Fibroblast of skin of left quadriceps (primary cell): ENCODE measurements around the gene SF3B2.

ENCODE experiments used
- DNase-seq, 2 experiments: peaks; one replicate each; pipeline ENCODE4 v3.0.0-alpha.2; 2013; ENCODE audit warnings: low read depth in 2 of 2

SF3B2 gene

DNA sequence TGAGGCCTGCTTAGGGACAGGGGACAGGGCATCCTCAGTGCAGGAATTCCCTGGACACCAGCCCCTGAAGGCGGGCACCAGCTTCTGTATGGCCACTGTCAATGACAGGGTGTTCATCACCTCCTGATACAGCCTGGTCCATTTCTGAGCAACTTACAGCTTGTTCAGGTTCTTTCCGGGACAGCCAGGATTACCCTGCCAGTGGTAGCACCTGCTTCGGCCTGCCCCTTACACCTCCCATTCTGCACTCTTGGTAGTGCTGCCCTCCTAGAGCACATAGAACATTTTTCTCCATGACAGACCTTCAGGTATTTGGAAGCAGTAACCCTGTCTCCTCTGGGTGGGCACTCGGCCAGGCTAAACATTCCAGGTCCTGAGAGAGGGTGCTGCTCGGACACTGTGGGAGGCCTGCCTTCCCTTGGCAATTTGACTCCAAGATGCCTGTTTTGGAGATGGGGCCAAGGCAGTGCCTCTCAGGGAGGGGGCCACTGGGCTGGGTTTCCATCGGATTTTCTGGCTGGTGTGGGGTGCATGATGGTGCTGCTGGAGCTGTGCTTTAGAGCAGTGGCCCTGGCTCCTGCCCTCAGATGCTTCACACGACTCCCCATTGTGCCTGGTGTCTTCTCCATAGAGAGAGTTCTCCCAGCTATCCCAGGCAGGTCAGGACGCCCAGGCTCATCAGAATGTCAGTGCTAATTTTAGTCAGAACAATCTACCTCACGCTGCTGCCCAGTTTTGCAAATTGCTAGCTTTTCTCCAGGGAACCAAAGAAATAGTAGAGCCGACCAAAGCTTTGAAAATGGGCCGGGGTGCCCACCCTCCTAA is 4.4 kb upstream of the SF3B2 start:
- DNase-seq, result no peak

DNA sequence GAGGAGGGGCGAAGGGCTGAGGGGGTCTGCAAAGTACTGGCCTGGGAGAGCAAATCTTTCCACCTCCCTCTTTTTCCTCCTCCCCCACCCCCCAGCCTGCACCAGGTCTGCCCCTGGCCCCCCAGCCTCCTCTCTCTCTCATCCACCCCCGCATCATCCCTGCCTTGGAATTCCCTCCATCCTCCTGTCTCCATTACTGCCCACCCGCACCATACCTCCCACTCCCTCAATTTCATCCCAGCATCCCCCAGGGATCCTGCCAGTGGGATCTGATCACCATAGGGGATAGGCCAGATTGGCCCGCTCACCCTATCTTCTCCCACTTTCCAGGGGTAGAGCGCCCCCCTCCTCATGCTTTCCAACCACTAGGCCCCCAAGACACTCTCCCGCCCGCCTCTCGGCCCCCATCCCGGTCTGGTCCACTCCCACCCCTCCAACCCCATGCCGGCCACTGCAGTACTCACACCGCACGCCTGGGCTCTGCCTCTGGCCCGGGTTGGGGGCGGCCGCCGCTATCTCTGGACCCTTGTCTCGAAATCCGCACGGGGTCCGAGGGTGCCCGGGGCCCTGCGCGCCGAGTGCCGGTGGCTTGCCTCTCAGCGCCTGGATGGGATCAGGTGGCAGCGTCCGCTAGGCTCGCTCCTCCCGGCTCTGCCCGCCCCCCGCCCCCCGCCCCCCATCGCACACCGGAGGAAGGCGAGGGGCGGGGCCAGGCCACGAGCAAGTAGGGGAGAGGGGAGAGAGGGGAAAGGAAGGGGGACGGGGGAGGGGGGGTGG is 3.4 kb upstream of the SF3B2 start, which contains the start of gene GAL3ST3:
GAL3ST3 (minus strand) TSS at position 615 of the 777 bp plus-strand sequence. CDS start 3,746 bp downstream, outside the sequence.
- DNase-seq, result no peak

DNA sequence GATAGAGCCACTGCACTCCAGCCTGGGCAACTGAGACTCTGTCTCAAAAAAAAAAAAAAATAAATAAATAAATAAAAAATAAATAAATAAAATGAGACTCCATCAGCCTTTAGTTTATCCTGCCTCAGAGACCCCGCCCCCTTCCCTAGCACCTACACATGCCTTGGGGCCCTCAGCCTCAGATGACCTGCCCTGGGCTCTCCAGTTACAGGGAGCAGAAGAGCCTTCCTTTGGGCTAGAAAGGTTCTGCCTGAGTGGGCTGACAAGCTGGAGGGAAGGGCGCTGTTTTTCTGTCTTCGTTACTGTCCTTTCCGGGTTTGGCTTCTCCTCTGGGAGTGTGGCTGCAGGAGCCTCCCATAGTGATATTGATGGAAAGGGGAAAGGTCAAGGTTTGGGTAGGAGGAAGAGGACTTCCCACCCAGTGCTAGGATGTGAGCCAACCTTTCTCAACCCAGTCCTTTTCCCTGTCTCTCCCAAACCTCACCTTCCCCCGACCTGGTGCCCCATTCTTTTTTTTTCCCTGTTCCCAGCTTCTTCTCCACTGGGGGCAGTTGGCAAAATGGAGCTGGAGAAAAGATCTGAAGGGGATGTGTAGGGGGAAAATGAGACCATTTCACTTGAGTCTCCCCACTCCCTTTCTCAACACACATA is 1.5 kb upstream of the SF3B2 start:
- no peak for DNase-seq

DNA sequence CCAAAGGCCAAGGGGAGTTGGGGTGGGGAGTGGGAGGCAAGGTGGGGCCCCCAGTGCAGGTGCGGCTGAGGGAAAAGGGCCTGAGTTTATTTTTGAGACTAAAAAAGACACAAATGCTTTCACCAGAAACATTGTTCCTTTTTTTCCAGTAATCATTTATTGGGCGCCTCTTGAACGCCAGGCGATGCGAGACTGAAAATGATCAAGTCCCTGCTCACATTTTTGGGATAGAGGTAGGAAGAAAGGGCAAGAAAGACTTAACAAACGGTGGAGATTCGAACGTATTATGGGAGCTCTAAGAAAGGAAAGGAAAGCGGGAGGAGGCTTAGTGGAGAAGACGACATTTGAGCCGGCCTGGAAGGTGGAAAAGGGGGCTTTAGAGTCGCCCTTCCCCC is 796 bp upstream of the SF3B2 start:
- DNase-seq, result no peak

DNA sequence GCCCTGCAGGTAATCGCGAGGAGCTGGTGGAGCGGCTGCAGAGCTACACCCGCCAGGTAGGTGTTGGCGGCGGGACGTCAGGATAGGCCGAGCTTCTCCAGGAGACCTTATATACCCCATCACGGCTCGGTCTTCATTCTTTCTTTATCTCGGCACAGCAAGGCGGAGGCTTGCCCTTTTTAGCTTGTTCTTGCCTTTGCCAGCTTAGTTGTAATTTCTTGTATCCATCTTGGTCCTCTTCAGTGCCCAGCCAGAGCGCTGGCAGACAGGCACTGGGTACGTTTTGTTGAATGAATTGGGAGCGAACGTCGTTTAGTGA is 459 bp downstream of the SF3B2 start:
- no peak for DNase-seq

DNA sequence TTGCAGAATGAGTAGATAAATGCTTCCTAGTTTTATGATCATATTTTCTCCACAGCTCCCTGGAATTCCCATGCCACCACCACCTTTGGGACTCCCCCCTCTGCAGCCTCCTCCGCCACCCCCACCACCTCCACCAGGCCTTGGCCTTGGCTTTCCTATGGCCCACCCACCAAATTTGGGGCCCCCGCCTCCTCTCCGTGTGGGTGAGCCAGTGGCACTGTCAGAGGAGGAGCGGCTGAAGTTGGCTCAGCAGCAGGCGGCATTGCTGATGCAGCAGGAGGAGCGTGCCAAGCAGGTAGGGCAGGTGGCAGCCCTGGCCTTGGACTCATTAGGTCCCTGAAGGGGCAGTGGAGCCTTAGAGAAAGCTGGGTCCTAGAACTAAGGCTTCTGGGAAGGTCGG is 2.9 kb downstream of the SF3B2 start:
- DNase-seq, result no peak

DNA sequence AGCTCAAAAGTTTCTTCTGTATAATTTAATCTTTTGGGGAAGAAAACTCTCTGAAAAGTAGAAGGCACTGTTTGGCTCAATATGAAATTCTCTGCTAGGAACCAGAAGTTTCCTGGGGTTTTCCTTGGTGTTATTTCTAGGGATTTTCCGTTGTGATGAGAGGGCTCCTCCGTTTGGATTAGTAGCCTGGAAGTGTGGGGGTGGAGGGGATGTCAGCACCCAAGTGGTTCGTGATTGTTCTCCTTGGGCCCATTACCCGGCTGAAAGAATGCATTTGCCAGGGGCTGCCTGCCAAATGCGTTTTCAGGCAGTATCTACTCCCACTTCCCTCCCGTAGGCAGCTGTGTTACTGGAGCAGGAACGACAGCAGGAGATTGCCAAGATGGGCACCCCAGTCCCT is 4.3 kb downstream of the SF3B2 start:
- no peak for DNase-seq

DNA sequence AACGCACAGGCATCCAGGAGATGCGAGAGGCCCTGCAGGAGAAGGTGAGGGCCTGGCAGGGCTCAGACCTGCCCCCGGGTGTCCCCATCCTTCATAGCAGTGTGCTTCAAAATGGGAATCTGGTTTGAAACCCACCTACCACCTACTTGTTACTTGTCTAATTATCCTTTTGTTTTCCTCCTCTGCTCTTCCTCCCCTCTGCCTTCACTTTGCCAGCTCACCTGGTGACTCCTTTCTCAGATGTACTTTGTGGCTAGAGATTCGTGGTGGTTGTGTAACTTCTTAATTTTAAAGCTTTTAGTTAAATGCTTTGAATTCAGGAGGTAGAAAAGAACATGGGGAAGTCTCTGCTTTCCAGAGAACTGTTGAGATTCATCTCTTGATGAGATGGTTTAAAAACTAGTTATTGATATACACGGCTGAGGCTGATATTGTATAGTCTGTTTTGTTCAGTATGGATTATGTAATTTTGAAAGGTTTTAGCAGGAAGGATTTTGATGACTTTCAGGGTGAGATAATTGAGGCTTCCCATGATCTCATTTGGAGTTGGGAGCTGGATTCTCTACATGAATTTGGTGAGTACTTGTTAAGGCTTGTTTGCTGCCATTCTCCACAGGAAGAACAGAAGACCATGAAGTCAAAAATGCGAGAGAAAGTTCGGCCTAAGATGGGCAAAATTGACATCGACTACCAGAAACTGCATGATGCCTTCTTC is 8.0 kb downstream of the SF3B2 start:
- DNase-seq, result no peak

DNA sequence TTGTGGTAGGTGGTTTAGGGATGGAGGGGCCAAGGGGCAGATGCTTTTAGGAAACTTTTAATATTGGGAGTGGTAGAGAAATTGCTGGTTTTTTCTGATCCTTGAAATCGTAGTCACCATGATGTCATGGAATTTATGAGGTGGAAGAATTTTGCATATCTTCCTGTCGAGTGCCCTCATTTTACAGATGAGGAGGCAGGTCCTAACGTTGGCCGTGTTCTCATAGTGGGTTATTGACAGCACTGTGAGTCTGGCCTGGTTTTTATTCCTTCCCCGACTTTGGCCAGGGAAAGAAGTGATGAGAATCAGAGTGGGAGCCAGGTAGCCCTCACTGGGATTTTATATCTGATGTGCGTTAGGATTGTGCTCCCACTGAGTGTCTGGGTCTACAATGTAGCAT is 9.1 kb downstream of the SF3B2 start:
- no peak for DNase-seq

DNA sequence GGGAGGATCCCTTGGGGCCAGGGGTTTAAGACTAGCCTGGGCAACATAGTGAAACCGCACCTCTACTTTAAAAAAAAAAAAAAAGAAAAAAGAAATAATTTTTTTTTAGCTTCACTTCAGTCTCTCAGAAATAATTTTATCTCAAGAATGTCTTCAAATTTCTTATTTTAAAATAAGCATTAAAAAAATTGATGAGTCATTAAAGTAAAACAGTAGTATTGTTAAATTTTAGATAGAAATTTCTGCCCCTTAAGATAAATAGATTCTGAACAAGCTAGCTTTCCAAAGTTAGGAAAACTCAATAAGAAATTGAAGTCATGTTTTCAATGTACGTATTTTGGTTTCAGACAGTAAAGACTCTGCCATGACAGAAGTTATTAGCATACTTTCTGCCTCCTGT is 10.2 kb downstream of the SF3B2 start:
- DNase-seq, result no peak

DNA sequence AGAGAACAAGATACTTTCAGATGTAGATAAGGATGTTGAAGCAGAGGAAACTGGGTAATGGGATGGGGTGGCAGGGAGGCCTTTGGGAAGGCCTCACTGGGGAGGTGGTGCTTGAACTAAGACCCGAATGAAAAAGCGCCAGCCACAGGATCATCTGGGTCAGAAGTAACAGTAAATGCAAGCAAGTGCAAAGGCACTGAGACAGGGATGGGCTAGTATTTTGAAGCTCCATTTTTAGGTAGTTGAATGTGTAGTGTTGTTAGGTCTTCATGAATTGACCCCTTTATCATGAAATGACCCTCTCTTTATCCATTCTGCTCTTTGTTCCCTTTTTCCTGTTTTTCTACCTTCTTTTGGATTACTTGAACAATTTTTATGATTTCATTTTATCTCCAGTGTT is 11.7 kb downstream of the SF3B2 start:
- DNase-seq, result no peak

DNA sequence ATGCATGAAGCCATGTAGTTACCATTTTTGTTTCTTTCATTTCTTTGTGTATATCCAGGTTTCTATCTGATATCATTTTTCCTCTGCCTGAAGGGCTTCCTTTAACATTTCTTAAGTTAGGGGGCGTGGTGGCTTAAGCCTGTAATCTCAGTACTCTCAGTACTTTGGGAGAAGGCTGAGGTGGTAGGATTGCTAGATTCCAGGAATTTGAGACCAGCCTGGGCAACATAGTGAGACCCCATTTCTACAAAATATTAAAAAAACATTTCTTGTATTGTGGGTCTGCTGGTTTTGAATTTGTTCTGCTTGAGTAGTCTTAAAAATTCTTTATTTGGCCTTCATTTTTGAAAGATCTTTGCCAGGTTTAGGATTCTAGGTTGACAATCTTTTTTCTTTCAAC is 12.4 kb downstream of the SF3B2 start:
- DNase-seq, result no peak

DNA sequence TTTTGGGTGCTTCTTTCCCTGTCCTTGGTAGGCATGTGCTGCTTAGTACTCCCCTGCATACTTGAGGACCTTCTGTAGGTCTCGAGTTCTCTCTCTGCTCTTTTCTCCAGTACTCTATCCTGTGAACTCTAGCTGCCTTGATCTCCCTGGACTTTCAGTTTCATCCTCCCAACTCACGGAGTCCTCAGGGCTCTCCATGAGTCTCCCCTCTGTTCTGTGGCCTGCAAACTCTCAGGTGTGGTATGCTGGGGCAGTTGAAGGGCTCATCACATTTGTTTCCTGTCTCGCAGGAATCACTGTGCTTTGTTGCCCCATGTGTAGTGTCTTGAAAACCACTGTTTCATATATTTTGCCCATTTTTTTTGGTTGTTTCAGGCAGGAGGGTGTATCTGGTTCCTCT is 14.6 kb downstream of the SF3B2 start:
- DNase-seq, result no peak

DNA sequence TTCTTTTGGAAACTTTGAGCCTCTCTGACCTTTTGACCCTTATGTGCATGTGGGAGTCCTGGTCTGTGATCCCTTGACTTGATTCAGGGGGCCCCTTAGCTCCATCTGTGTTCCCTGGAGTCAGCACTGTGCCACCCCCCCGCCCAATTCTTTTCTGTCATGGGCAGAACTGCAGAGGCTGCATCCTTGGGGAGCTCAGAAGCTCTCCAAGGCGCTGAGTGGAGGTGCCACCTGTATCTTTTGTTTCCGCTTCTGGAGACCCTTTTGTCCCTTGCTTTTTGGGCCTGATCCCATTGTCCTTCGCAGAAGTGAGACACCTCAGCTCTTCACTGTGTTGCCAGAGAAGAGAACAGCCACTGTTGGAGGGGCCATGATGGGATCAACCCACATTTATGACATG is 15.5 kb downstream of the SF3B2 start:
- no peak for DNase-seq

DNA sequence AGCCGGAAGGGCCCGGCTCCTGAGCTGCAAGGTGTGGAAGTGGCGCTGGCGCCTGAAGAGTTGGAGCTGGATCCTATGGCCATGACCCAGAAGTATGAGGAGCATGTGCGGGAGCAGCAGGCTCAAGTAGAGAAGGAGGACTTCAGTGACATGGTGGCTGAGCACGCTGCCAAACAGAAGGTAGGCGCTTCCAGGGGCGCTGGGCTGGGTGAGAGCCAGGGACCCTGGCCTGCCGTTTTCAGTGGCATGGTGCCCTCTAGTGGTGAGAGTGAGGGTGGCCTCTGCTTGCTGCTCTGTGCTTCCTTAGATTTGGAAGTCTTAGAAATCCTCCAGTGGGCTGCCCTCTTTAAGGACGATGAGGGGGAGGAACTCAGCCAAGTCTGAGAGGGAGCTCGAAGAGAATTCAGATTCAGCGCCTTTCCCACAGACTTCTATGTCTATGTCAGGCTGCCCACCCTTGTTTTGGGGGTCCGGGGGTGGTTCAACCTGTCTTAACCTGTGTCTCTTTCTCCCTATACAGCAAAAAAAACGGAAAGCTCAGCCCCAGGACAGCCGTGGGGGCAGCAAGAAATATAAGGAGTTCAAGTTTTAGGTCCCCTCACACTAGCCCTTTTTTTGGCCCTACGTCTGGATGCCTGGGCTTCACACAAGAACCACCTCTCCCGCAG is 16.1 kb downstream of the SF3B2 start:
- peak; percentile 28 to 34 for DNase-seq

DNA sequence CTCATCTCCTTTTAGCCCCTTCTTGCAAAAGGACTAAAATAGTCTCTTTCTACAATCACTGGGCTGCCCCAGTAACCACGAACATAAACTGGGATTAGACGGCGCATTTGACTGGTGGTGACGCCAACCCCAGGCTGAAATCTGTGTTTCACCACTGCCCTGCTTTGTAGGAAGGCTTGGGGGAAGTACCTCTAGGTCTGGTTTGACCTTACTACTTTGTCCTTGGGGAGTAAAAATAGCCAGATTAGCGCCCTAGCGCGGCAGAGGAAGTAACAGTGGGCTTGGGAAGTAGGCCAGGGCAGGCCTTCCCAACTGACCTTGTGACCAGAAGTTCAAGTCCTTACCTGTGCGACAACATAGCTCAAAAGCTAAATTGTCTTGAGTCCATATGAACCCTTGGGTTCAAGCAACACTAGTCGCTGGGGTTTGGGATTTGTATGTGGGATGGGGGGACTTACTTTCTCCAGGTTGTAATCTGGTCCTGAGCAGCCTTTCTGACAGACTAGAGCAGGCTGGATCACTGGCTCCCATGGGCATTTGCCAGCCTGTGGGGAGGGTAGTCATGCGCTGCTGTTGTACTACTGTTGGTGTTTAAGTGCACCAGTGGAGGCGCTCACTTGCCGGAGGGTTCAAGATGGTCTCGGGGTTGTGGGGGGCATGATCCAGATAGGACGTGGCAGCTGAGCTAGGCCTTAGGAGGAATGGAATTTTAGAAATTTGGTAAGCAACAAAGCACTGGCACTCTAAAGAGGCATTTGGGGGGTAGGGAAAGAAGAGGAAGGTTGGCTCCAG is 17.0 kb downstream of the SF3B2 start:
- DNase-seq, result peak; percentile 30 to 39

DNA sequence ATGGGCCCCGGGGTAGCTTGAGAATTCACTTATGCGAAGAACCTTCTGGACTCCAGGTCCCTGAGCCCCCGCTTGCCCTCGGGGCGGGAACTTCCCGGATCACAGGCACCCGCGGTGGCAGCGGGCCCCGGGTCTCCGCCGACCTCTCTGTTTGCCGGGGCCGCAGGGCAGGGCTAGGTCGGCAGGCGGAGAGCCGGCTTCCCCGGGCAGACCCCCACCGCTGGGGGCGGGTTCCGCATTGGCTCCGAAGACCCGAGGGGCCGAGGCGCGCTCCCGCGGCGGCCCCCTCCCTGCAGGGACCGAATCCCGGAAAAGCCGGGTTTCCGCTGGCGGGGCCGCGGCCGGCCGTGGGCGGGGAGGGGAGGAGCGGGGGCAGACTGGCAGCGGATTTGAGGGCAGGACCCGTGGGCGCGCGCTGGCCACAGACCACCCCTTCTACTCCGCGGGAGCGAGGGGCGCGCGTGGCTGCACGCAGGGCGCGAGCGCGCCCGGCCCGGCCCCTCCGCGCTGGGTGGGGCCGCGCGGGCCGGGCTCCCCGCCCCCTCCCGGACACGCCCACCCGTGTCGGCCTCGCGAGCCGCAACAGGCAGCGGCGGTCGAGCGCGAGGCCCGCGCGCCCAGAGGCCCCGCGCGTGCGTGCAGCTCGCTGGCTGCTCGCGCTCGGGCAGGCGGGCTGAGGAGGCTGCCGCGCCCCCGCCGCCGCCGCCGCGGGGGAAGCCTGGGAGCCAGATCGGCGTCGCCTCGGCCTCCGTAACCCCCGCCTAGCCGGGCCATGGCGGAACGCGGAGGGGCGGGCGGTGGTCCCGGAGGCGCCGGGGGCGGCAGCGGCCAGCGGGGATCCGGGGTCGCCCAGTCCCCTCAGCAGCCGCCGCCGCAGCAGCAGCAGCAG is 17.8 kb downstream of the SF3B2 start, which contains the start of gene PACS1:
PACS1 (plus strand) TSS at position 558 of the 889 bp plus-strand sequence; CDS start at position 773, 215 bp downstream.
- peak; percentile 43 to 50 for DNase-seq

DNA sequence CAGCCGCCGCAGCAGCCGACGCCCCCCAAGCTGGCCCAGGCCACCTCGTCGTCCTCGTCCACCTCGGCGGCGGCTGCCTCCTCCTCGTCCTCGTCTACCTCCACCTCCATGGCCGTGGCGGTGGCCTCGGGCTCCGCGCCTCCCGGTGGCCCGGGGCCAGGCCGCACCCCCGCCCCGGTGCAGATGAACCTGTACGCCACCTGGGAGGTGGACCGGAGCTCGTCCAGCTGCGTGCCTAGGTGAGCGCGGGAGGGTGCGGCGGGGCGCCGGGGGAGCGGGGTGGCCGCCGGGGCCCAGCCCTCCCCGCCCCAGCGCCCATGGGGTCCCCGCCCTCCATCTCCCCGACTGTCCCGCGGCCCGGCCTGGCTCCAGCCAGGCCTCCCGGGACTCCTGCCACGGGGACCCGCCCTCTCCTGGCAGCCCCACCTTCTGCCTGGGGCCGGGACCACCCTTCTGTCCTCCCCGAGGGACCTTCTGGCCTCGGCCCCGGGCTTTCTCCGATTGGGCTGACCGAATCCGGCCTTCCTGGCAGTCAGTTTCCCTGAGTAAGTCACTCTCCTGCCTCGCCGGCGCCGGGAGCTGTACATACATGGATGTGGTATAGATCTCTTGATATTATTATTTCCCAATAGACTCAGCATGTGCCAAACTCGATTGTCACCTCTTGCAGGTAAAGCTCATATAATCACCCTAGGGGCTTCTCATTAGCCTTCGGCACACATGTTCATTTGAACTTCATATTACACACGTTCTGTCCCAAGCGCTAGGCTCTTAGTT is 18.6 kb downstream of the SF3B2 start:
- no peak for DNase-seq

DNA sequence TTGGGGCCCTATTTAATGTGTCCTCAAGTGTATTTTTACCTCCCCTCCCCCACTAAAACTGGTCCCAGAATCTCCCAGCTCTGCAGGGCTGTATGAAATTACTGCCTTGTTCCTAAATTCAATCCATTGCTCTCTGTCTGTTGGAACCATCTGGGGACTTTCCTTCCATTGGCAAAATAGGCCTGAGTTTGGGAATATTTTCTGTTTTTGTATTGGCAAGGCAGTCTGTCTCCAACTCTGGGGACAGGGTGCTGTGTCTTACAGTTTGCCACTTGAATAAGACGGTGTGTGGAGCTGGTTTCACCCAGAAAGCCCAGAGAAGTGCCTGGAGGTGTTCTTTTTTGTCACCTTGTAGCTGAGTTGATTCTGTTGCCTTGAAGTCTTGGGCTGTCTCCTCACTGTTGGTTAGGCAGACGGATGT is 19.2 kb downstream of the SF3B2 start:
- no peak for DNase-seq
